Breast epithelium (tissue), 3 donors: ENCODE data around the gene FLOT1.

ENCODE experiments used
- POLR2A ChIP-seq: fragments of 450-650 bp; IDR thresholded peaks from one replicate; pipeline ENCODE4 v1.6.1; 2016; ENCODE audit warnings: antibody characterized with exemption, mild to moderate bottlenecking, moderate library complexity
- POLR2AphosphoS5 ChIP-seq, 3 donors: sonication (generic); formaldehyde crosslinking; IDR thresholded peaks; one replicate each; pipeline ENCODE4 v1.6.1; 2017; ENCODE audit warnings: antibody characterized with exemption in 3 of 3
- TF ChIP-seq, protein P1 (sequence below), 3 donors: fragments of 450-650 bp; IDR thresholded peaks; one replicate each; pipeline ENCODE4 v1.5.1; 2016 to 2017; ENCODE audit warnings: antibody characterized with exemption in 3 of 3, mild to moderate bottlenecking in 3 of 3, moderate library complexity in 3 of 3

DNA sequence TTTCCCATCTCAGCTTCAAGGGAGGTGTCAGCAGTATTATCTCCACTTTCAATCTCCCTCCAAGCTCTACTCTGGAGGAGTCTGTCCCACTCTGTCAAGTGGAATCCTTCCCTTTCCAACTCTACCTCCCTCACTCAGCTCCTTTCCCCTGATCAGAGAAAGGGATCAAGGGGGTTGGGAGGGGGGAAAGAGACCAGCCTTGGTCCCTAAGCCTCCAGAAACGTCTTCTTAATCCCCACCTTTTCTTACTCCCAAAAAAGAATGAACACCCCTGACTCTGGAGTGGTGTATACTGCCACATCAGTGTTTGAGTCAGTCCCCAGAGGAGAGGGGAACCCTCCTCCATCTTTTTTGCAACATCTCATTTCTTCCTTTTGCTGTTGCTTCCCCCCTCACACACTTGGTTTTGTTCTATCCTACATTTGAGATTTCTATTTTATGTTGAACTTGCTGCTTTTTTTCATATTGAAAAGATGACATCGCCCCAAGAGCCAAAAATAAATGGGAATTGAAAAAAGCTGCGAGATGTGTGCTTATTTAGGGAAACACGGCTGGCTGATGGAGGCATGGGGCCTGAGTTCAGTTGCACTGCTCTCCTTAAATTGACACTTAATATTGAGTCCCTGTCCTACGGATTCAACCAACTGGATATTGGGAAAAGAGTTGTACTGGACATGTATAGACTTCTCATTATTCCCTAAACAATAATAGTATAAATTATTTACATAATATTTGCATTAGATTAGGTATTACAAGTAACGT, 17.4 kb downstream of the FLOT1 start:
- TF ChIP-seq, protein P1, sequence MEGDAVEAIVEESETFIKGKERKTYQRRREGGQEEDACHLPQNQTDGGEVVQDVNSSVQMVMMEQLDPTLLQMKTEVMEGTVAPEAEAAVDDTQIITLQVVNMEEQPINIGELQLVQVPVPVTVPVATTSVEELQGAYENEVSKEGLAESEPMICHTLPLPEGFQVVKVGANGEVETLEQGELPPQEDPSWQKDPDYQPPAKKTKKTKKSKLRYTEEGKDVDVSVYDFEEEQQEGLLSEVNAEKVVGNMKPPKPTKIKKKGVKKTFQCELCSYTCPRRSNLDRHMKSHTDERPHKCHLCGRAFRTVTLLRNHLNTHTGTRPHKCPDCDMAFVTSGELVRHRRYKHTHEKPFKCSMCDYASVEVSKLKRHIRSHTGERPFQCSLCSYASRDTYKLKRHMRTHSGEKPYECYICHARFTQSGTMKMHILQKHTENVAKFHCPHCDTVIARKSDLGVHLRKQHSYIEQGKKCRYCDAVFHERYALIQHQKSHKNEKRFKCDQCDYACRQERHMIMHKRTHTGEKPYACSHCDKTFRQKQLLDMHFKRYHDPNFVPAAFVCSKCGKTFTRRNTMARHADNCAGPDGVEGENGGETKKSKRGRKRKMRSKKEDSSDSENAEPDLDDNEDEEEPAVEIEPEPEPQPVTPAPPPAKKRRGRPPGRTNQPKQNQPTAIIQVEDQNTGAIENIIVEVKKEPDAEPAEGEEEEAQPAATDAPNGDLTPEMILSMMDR (IDR thresholded peaks at IDR 0.05), result no peak
- TF ChIP-seq POLR2A, result no peak
- no peak for TF ChIP-seq POLR2AphosphoS5 (IDR thresholded peaks at IDR 0.05)
